ENCODE data around the gene NKTR. TPM values are rescaled to one million over a fixed set of nuclear protein-coding genes. Genes with fewer than 3 reads are reported as not detected.

The NKTR gene
- total RNA-seq, 1 experiment from 2014 or later, result 79.8 TPM

DNA sequence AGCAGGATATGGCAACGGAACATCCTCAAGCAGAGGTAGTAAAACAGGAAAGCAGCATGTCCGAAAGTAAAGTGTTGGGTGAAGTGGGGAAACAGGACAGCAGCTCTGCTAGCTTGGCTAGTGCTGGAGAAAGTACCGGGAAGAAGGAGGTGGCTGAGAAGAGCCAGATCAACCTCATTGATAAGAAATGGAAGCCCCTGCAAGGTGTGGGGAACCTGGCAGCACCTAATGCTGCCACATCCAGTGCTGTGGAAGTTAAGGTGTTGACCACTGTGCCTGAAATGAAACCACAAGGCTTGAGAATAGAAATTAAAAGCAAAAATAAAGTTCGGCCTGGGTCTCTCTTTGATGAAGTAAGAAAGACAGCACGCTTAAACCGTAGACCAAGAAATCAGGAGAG lies 38.7 kb downstream of the NKTR start:
- Histone ChIP-seq H3K56ac (ENCODE audit: insufficient read length, low read depth, low read length) (no peak overlapping the region), H4K5ac (ENCODE audit: insufficient read length, low read depth, low read length) (no peak overlapping the region), H3K79me2 (ENCODE audit: insufficient read depth, low read length) (no peaks in the 10 kb centered on the region), H2AK5ac (ENCODE audit: insufficient read length, low read length) (no peak overlapping the region), H4K20me1 (ENCODE audit: control insufficient read depth, insufficient read depth, insufficient read length) (no peaks in the 10 kb centered on the region), H3K4ac (ENCODE audit: low read depth, low read length) (no peak overlapping the region), H4K91ac (ENCODE audit: insufficient read length, low read depth, low read length) (no peak overlapping the region), H3K14ac (ENCODE audit: insufficient read depth, low read length) (no peak overlapping the region), H3K27me3 (ENCODE audit: insufficient read depth, low read length) (no peaks in the 10 kb centered on the region), H3K9me3 (ENCODE audit: control insufficient read depth, low read depth, low read length) (no peaks in the 10 kb centered on the region), H4K8ac (replicated peaks; ENCODE audit: insufficient read length, low read depth, low read length) (no peak overlapping the region), H3K4me2 (ENCODE audit: insufficient read depth, insufficient read length, low read length) (no peak overlapping the region), H2BK120ac (ENCODE audit: low read depth, low read length, poor library complexity, severe bottlenecking) (no peak overlapping the region), H2AFZ (ENCODE audit: low read length) (no peak overlapping the region), H3K4me1 (ENCODE audit: insufficient read depth, low read length) (no peaks in the 10 kb centered on the region), H3T11ph (ENCODE audit: low read length) (no peak overlapping the region), H3K23ac (ENCODE audit: insufficient read length, low read depth, low read length) (no peak overlapping the region), H3K18ac (ENCODE audit: insufficient read length, low read depth, low read length) (no peak overlapping the region), H2BK20ac (ENCODE audit: low read depth, low read length, poor library complexity, severe bottlenecking) (no peak overlapping the region), H3K27ac (ENCODE audit: insufficient read length, low read depth, low read length) (no peak overlapping the region), H2BK5ac (ENCODE audit: insufficient read length, low read length) (no peak overlapping the region), H3K23me2 (ENCODE audit: insufficient read length, low read depth, low read length, poor library complexity, severe bottlenecking) (no peaks in the 10 kb centered on the region), H2BK12ac (ENCODE audit: insufficient read length, low read depth, low read length) (no peak overlapping the region), H3K79me1 (ENCODE audit: insufficient read depth, low read depth, low read length, poor library complexity, severe bottlenecking) (peaks cover 9% of the 10 kb centered on the region), H2BK15ac (ENCODE audit: low read depth, low read length) (no peak overlapping the region), H3K9ac (ENCODE audit: extremely low read depth, insufficient read length, low read length) (no peak overlapping the region)
- no peak overlapping the region for H3K27ac Mint-ChIP-seq
- no peaks in the 10 kb centered on the region for H3K27me3 Mint-ChIP-seq (ENCODE audit: low read depth)
- no peaks in the 10 kb centered on the region for H3K4me1 Mint-ChIP-seq
- H3K4me3 Mint-ChIP-seq, result no peak overlapping the region
- H3K9me3 Mint-ChIP-seq, result no peaks in the 10 kb centered on the region
- DNase-seq, result no peak
- no CpG with 5 or more reads among the region's 6 CpGs for WGBS (ENCODE audit: extremely low coverage, insufficient read length, low lambda C conversion rate)
- TF ChIP-seq, protein P1, sequence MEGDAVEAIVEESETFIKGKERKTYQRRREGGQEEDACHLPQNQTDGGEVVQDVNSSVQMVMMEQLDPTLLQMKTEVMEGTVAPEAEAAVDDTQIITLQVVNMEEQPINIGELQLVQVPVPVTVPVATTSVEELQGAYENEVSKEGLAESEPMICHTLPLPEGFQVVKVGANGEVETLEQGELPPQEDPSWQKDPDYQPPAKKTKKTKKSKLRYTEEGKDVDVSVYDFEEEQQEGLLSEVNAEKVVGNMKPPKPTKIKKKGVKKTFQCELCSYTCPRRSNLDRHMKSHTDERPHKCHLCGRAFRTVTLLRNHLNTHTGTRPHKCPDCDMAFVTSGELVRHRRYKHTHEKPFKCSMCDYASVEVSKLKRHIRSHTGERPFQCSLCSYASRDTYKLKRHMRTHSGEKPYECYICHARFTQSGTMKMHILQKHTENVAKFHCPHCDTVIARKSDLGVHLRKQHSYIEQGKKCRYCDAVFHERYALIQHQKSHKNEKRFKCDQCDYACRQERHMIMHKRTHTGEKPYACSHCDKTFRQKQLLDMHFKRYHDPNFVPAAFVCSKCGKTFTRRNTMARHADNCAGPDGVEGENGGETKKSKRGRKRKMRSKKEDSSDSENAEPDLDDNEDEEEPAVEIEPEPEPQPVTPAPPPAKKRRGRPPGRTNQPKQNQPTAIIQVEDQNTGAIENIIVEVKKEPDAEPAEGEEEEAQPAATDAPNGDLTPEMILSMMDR (conservative IDR thresholded peaks at IDR 0.05), result no peak
- H3K36me3 Mint-ChIP-seq (ENCODE audit: insufficient read depth in 1 of 3, low read depth in 3 of 3), result peaks cover 31 to 50% (median 48%) of the 10 kb centered on the region in 3 experiments; a peak in 6 of 7 replicates

Data from H9 (cell line).